GM12872 (cell line): ENCODE results near the gene SORD.

ENCODE experiments used
- TF ChIP-seq, protein P1 (sequence below): IDR thresholded peaks from 3 replicates; pipeline ENCODE4 v1.5.1; 2011; ENCODE audit warnings: low read depth, mild to moderate bottlenecking, low read length, moderate library complexity; ENCODE audit not compliant: insufficient read depth

Gene SORD

DNA sequence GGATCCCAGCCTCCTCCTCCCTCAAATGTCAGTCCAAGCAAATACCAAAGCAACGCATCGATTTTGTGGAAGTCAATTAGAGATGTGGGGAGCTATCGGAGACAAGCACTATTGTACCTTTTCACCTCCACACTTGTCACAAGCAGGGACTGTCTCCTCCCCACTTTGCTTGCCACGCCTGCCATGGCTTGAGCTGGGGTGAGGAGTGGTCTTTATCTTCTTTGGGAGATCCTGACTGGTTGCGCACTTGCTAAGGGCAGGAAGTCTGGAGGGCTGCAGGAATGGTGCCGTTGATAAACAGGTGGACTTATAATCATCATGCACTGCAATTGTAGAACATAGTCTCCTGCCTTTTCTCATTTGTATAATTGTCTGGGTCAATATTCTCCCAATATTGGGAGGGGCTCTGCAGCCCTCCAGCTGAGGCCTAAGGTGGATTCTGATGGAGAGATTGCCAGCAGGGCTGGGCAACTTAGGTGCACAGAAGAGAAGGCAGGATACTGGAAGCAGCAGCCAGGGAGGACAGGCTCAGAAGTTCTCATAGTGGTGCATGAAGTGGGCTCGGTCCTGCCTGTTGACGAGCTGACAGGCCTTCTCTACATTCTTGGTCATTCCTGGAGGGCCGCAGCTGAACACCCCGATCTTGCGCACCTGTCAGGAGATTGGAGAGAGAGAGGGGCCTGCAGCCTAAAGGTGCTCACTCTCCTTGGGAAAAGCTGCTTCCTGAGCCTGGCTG is 70.8 kb downstream of the SORD start:
- TF ChIP-seq, protein P1, sequence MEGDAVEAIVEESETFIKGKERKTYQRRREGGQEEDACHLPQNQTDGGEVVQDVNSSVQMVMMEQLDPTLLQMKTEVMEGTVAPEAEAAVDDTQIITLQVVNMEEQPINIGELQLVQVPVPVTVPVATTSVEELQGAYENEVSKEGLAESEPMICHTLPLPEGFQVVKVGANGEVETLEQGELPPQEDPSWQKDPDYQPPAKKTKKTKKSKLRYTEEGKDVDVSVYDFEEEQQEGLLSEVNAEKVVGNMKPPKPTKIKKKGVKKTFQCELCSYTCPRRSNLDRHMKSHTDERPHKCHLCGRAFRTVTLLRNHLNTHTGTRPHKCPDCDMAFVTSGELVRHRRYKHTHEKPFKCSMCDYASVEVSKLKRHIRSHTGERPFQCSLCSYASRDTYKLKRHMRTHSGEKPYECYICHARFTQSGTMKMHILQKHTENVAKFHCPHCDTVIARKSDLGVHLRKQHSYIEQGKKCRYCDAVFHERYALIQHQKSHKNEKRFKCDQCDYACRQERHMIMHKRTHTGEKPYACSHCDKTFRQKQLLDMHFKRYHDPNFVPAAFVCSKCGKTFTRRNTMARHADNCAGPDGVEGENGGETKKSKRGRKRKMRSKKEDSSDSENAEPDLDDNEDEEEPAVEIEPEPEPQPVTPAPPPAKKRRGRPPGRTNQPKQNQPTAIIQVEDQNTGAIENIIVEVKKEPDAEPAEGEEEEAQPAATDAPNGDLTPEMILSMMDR = no peak

DNA sequence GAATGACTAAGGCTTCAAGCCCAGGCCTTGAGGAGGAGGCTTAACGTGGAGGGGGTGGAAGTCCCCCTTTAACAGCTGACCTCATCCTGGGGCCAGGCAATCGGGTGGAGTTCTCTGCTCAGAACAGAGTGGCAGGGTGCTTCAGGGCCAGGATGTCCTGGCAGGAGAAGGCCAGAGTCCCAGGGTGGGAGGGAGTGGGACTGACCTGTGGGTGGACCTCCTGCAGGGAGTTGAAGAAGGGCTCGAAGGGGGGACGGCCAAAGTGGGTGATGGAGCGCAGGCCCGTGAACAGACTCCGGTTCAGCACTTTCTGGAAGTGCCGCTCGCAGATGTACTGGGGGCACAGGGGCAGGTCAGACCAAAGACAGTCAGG is 71.3 kb downstream of the SORD start:
- TF ChIP-seq, protein P1 = no peak

DNA sequence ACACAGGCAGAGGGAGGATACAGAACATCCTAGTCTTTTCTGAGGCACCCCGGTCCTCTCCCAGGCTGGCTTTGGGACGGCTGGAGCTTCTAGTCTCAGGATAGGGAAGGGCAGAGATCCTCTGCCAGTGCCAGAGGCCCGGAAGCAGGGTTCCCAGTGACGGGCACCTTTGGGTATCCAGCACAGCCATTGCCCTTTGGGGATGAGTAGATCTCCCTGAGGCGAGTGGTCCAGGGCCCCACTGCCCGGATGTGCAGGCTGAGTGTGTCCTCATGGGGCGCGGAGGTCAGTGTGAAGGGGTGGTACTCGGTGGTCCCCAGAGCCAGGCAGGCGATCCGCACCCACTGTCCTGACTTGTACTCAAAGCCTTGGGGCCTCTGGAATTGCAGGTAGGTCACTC is 72.7 kb downstream of the SORD start:
- TF ChIP-seq, protein P1 = no peak

DNA sequence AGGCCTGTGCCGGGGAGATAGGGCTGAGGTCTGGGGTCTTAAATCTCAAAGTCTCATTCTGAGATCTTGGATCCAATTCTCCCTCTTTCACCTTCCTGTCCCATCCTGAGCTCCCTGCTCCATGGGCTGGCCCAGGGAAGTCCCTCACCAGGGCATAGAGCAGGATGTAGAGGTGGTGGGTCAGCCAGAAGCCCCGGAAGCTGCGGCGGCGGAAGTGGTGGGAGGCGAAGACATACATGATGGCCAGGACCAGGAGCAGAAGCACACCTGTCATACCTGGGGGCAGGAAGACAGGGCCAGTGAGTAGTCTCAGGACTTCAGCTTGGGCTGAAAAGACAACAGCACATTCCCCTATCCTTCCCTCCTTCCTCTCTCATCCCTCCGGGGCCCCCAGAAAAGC is 74.5 kb downstream of the SORD start:
- TF ChIP-seq, protein P1 = no peak

DNA sequence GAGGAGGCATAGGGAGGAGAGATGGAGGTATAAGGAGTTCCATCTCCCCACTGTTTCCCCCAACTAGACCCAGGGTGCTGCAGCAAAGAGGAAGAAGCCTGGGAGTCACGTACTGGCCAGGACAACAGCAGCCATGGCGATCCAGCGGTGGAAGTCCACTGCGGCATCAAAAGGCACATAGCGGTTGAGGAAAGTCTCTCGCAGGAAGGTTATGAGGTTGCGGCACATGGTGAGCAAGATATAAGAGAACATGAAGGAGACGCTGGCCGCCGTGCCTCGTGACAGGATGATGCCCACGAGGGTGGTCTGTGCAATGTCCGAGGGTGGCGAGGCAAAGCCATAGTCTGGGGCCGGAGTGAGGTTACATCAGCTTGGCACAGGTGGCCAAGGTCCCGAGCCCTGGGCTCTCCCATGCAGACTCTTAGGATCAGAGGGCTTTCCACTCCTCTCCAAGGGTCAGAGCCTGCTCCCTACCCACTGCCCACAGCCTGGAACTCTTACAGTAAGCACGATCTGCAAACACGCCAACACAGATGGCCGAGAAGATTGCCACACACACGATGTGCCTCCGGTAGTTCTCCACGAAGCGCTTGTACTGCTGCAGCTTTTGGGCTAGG is 76.7 kb downstream of the SORD start:
- TF ChIP-seq, protein P1 = no peak

DNA sequence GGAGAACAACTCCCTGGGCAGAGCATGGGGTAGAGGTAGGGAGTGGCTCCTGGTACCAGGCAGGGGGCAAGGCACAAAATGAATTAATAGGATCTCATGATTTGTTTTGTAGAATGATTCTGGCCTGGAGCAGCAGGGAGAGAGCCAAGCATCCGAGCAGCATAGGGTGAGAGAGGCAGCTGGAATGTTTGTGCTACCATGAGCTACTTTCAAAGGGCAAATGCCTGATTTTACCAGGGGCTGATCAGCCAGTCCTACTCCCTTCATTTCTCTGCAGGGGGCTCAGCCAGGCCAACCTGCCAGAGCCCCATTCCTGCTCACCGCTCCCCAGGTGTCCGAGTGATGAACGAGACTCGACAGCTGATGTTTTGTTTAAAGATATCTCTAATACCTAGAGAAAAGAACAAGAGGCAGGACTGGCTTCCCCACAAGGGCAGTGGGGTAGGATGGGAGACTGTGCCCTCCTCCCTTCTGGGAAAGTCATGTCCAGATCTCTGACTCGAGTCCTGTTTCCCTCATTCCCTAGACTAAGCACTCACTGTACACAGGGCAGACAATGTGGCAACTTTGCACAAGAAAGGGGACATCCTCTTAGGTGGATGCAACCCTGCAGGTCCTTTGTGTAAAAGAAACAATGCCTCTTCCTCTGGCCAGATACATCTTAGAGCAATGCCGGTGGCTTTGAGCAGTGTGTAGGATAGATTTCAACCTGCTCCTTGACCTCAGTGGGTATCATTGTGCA is 78.1 kb downstream of the SORD start:
- TF ChIP-seq, protein P1 = no peak

DNA sequence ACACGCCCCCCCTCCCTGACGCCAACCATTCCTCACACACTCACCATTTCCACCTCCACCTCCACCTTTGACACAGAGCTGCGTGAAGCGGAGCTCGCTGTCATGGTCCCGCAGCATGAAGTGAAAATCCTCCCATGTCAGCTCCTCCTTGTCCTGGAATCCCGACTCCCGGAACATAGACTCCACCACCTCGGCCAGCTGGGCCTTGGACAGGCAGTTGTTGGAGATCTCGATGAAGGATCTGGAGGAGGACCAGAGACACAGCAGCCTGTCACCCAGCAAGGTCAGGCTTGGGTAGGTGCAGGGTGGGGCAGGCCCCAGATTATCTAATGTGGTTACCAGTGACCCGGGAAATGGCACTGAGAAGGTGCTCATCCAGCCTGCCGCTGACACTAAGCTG is 78.8 kb downstream of the SORD start:
- TF ChIP-seq, protein P1 = no peak
